Adrenal gland (tissue), 5 donors: ENCODE data around the gene ASPG.

Source experiments
- POLR2A ChIP-seq, 2 donors: fragments of 450-650 bp; IDR thresholded peaks; one replicate each; pipeline ENCODE4 v1.6.1; 2017; ENCODE audit warnings: antibody characterized with exemption in 2 of 2, mild to moderate bottlenecking in 2 of 2, moderate library complexity in 1 of 2
- TF ChIP-seq, protein P1 (sequence below), 6 experiments: fragments of 450-650 bp in 4 of 6; fragments of 200-600 bp in 2 of 6; sonication (generic) in 1 of 6; IDR thresholded peaks; 1 replicate in 5 of 6; 2 replicates in 1 of 6; pipeline versions ENCODE4 v1.5.1 to v1.8.0; 2016 to 2021; ENCODE audit warnings: antibody characterized with exemption in 6 of 6, mild to moderate bottlenecking in 2 of 6, moderate library complexity in 1 of 6
- donor health status: DM: no; HTN: no; CAD: no.

DNA sequence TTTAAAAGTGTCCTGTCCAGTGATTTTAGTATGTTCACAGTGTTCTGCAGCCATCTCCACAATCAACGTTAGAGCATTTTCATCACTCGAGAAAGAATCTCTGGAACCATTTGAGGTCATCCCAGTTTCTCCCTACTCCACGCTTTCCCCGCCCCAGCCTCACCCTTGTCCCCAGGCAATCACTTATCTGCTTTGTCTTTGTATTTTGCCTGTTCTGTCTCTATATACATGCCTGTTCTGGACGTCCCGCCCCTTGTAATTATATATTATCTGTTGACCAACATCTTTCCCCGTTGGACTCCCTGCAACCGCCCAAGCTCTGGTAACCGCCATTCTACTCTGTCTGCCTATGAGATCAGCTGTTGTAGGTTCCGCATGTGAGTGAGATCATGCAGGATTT, 21.5 kb upstream of the ASPG start:
- no peak for TF ChIP-seq POLR2A (IDR thresholded peaks at IDR 0.05)
- TF ChIP-seq, protein P1, sequence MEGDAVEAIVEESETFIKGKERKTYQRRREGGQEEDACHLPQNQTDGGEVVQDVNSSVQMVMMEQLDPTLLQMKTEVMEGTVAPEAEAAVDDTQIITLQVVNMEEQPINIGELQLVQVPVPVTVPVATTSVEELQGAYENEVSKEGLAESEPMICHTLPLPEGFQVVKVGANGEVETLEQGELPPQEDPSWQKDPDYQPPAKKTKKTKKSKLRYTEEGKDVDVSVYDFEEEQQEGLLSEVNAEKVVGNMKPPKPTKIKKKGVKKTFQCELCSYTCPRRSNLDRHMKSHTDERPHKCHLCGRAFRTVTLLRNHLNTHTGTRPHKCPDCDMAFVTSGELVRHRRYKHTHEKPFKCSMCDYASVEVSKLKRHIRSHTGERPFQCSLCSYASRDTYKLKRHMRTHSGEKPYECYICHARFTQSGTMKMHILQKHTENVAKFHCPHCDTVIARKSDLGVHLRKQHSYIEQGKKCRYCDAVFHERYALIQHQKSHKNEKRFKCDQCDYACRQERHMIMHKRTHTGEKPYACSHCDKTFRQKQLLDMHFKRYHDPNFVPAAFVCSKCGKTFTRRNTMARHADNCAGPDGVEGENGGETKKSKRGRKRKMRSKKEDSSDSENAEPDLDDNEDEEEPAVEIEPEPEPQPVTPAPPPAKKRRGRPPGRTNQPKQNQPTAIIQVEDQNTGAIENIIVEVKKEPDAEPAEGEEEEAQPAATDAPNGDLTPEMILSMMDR (IDR thresholded peaks at IDR 0.05): no peak
